ENCODE results near the gene ATP6V0B. TPM values are rescaled to one million over a fixed set of nuclear protein-coding genes. Genes with fewer than 3 reads are reported as not detected.

Gene ATP6V0B
- polyA plus RNA-seq, 10 donors, result 40.0 to 52.8 (median 48.9) TPM

GRCh38 chr1:43942411-43942810 lies 32.3 kb upstream of the ATP6V0B start:
- no peak for DNase-seq

- no peak for DNase-seq
Measured at GRCh38 chr1:43944860-43945259, 29.9 kb upstream of the ATP6V0B start.

GRCh38 chr1:43945674-43946235 lies 29.0 kb upstream of the ATP6V0B start:
- DNase-seq, result peak in 1 of 3 donors; percentile 25

GRCh38 chr1:43946236-43947060 lies 28.3 kb upstream of the ATP6V0B start, which contains the start of gene IPO13:
TSS of gene IPO13 (plus strand) at chr1:43946950. CDS start at chr1:43947601, 651 bp downstream.
- DNase-seq, result peak; percentile 94 to 99 (median 97)

GRCh38 chr1:43947061-43947873 lies 27.5 kb upstream of the ATP6V0B start:
- DNase-seq, result no peak

- DNase-seq, result no peak
Measured at GRCh38 chr1:43947874-43948437, 26.8 kb upstream of the ATP6V0B start.

- no peak for DNase-seq
Measured at GRCh38 chr1:43949678-43950077, 25.1 kb upstream of the ATP6V0B start.

GRCh38 chr1:43951021-43951985 lies 23.5 kb upstream of the ATP6V0B start:
- DNase-seq, result no peak

- DNase-seq, result no peak
Measured at GRCh38 chr1:43952731-43953346, 21.9 kb upstream of the ATP6V0B start.

GRCh38 chr1:43953361-43953760 lies 21.4 kb upstream of the ATP6V0B start:
- no peak for DNase-seq

- DNase-seq, result no peak
Measured at GRCh38 chr1:43954036-43954435, 20.7 kb upstream of the ATP6V0B start.

GRCh38 chr1:43956234-43956633 lies 18.5 kb upstream of the ATP6V0B start:
- no peak for DNase-seq

GRCh38 chr1:43957407-43958040 lies 17.2 kb upstream of the ATP6V0B start:
- no peak for DNase-seq

- DNase-seq, result no peak
Measured at GRCh38 chr1:43958351-43959255, 16.2 kb upstream of the ATP6V0B start.

- DNase-seq, result no peak
Measured at GRCh38 chr1:43960798-43961197, 14.0 kb upstream of the ATP6V0B start.

GRCh38 chr1:43961692-43962091 lies 13.1 kb upstream of the ATP6V0B start:
- DNase-seq, result no peak

GRCh38 chr1:43962324-43962723 lies 12.4 kb upstream of the ATP6V0B start:
- no peak for DNase-seq

GRCh38 chr1:43963006-43963405 lies 11.8 kb upstream of the ATP6V0B start:
- no peak for DNase-seq

- DNase-seq, result no peak
Measured at GRCh38 chr1:43963890-43964289, 10.9 kb upstream of the ATP6V0B start.

All from muscle of back (tissue), 11 donors.